Rectal smooth muscle tissue (tissue), 1 donor: ENCODE data around the gene BSPRY.
"Not testable (repeated sequence)": the region's sequence is repeated elsewhere in the genome, so short reads cannot be mapped to it uniquely, and the experiment has no call there.

Experiments
- H3K27ac ChIP-seq: one replicate; pipeline ENCODE4 v1.7.0; 2013; ENCODE audit warnings: low read depth, low read length, inconsistent platforms
- H3K27me3 ChIP-seq: one replicate; pipeline ENCODE4 v1.7.0; 2013; ENCODE audit warnings: low read length; ENCODE audit not compliant: control insufficient read depth, insufficient read depth
- H3K36me3 ChIP-seq: one replicate; pipeline ENCODE4 v1.7.0; 2013; ENCODE audit warnings: low read length; ENCODE audit not compliant: control insufficient read depth, insufficient read depth
- H3K4me1 ChIP-seq: one replicate; pipeline ENCODE4 v1.7.0; 2013; ENCODE audit warnings: low read length; ENCODE audit not compliant: control insufficient read depth, insufficient read depth
- H3K4me3 ChIP-seq: one replicate; pipeline ENCODE4 v1.7.0; 2013; ENCODE audit warnings: low read length
- H3K9ac ChIP-seq: one replicate; pipeline ENCODE4 v1.7.0; 2013; ENCODE audit warnings: low read length

Gene BSPRY

DNA sequence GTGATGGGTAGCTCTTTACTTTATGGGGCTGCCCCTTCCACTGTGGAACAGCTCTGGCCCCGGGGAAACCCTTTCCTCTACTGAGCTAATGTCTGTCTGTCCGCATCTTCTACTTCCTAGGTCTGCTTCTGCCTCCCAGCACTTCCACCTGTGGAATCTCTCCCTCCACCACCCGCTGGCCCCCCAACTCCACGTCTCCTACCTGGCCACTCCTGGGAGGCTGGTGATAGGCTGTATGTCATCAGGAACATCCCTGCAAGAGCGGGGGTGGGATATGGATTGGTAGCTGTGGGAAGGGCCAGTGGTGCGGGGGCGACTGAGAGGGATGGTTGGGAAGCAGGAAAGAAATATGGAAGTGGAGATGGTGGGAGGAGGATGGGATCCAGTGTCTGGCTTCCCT lies 42.6 kb downstream of the BSPRY start:
- H3K9ac ChIP-seq, result no peak overlapping the region
- no peaks in the 10 kb centered on the region for H3K27me3 ChIP-seq
- H3K4me3 ChIP-seq, result no peak overlapping the region
- H3K4me1 ChIP-seq, result no peaks in the 10 kb centered on the region
- H3K27ac ChIP-seq, result no peak overlapping the region
- H3K36me3 ChIP-seq, result peaks cover 39% of the 10 kb centered on the region

DNA sequence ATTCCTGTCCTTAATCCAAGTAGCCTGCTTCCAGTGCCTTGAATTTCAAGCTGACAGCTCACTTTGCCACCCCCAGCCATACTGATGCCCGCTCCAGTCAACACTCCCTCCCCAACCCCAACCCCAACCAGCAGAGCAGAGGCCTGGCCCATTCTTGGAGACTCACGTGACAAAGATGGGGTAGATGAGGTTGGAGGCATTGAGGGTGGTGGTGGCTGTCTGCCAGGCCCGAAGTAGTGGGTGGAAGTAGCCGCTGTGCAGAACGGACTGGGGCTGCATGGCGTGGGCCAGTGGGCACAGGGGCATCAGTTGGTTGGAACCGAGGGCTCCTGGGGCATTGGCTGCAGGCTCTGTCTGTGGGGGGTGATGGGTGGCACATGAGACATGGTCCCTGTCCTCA lies 43.9 kb downstream of the BSPRY start:
- Histone ChIP-seq H3K27me3 (no peaks in the 10 kb centered on the region), H3K36me3 (peaks cover 36% of the 10 kb centered on the region), H3K9ac (no peak overlapping the region), H3K4me1 (no peaks in the 10 kb centered on the region), H3K4me3 (no peak overlapping the region), H3K27ac (no peak overlapping the region)

DNA sequence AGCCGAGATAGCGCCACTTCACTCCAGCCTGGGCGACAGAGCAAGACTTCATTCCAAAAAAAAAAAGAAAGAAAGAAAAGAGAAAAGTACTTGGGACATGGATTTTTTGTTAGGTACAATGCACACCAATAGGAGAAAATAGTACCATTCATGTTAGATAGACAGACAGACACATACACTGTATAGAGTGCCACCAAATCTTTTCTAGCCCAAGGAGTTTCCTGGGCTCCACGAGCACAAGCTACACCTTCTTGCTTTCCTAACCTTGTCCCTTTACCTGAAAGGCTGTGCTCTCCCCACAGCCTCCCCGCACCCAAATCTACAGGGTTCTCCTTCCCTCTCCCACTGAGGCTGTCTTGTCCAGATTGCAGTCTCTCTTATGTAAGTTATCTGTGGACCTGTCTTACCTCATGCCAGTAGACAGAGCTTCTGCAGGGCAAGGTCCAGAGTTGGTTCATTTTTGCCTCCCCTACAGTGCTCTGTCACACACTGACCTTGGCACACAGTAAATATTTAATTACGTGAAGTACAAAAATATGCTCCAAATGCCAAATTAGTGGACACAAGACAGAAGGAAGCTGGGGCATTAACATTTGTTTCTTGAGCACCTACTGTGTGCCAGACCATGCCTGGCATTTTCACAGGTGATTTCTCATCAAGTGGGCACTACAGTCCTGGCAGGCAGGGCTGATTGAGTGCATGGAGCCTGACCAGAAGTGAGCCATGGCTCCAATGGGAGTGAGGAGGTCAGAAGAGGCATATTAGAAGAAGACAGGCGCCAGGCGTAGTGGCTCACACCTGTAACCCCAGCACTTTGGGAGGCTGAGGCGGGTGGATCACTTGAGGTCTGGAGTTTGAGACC lies 45.9 kb downstream of the BSPRY start:
- Histone ChIP-seq H3K4me1 (peaks cover 3% of the 10 kb centered on the region), H3K27ac (no peak overlapping the region), H3K36me3 (peaks cover 23% of the 10 kb centered on the region)

DNA sequence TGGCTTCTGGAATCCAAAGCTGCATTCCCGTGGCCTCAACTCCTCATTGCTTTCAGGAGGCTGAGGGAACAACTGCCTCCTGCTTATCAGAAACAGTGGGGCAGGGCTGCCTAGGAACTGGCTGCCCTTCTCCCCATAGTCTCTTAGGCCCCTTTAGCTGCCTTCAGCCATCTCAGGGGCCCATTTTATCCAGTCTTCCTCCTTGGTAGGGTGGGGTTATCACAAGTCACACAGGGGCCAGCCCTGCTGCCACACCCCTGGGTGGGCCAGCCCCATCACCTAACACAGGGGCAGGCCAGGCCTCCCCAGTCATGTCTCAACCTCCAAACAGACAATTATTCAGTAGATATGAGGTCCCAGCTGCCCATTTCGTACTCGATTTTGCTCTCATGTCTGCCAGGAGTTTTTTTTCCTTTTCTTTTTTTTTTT lies 47.9 kb downstream of the BSPRY start:
- Histone ChIP-seq H3K27me3 (no peaks in the 10 kb centered on the region), H3K36me3 (peaks cover 5% of the 10 kb centered on the region), H3K27ac (no peak overlapping the region), H3K4me1 (peaks cover 5% of the 10 kb centered on the region), H3K9ac (no peak overlapping the region), H3K4me3 (no peak overlapping the region)

More for the DNA sequence above, 45.9 kb downstream of the BSPRY start:
- Histone ChIP-seq H3K4me3 (no peak overlapping the region), H3K9ac (no peak overlapping the region), H3K27me3 (no peaks in the 10 kb centered on the region)

DNA sequence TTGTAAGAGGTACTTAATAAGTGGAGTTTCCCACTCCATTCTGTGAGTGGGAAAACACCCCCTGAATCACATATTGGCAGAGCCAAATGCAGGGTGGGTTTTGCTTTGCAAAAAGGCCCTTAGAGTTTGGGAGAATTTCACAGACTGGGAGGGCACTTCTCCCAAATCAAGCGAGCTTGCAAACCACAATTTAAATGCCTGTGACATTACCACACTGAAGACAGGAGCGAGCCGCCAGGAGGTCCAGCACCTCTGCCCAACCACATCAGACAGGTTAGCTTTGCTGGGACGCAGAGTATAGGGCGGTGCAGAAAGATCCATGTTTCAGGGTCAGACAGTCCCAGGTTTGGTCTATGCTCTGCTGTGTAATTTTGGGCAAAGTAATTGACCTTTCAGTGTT lies 49.5 kb downstream of the BSPRY start:
- Histone ChIP-seq H3K36me3 (no peaks in the 10 kb centered on the region), H3K9ac (no peak overlapping the region), H3K4me1 (peaks cover 5% of the 10 kb centered on the region), H3K27me3 (no peaks in the 10 kb centered on the region), H3K4me3 (no peak overlapping the region), H3K27ac (no peak overlapping the region)

DNA sequence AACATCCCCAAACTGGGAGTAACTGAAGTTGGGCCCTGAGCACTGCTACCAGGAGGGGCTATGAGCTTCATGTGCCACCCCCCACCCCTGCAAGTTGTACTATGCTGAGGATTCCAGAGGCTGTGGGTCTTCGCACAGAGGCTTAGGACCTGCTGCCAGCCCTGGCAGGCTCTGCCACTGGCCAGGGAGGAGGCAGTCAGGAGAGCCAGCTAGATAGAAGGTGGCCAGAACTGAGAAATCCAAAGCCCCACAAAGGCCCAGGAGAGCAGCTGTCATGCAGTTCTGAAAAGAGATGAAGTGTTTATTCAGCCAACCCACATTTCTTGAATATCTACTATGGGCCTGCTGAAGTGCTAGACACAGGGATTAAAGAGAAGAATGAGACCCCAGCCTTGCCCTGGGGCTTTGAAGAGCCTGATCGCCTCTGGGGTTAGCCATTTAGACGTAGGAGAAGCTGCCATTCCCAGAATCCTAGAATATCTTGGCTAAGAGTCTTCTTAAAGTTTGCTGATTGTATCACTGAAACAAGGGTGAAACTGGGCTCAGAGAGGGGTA lies 50.4 kb downstream of the BSPRY start:
- Histone ChIP-seq H3K4me1 (peaks cover 5% of the 10 kb centered on the region), H3K4me3 (peak overlapping the region; percentile 92), H3K27me3 (no peaks in the 10 kb centered on the region), H3K36me3 (no peaks in the 10 kb centered on the region), H3K27ac (no peak overlapping the region), H3K9ac (no peak overlapping the region)

DNA sequence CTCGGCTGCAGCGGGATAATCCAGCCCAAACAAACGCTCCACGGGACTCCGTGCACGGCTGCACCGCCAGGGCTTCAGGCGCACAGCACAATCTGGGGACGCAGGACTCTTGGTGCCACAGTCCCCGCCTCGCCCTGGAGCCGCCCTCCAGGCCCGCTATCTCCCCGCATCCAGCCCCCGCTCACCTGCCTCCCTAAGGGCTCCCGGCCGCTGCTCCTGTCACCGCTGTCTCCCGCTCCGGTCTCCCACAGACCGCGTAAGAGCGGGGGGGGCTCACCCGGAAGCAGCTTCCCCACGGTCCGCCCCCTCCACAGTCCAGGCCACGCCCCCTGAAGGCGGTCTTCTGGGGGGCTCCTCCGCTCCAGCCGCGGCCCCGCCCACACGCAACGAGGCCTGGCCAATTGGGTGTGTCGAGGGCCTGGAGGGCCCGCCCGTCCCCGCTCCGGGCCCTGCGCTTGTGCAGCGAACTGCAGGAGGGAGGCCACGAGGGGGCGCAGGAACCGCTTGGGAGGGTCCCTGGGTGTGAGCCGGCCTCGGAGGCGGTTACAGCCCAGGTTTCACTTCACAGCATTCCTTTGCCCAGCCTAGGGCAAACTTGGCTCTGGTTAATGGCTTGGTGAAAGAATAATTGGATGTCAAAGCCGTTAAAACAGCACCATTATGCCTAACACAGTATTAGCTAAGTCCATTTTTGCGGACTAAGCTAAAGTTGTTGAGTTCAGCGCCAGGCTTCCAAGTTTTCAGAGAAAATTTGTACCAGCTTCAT lies 51.9 kb downstream of the BSPRY start, which contains the start of gene ALAD:
ALAD (minus strand) TSS at position 258 of the 766 bp plus-strand sequence. CDS start 7,725 bp downstream, outside the sequence.
- H3K4me1 ChIP-seq, result peaks cover 5% of the 10 kb centered on the region
- no peaks in the 10 kb centered on the region for H3K36me3 ChIP-seq
- H3K4me3 ChIP-seq, result peak within 1 kb of the TSS; percentile 92
- no peak within 1 kb of the TSS for H3K9ac ChIP-seq
- H3K27ac ChIP-seq, result peak within 1 kb of the TSS; percentile 78
- H3K27me3 ChIP-seq, result no peaks in the 10 kb centered on the region

DNA sequence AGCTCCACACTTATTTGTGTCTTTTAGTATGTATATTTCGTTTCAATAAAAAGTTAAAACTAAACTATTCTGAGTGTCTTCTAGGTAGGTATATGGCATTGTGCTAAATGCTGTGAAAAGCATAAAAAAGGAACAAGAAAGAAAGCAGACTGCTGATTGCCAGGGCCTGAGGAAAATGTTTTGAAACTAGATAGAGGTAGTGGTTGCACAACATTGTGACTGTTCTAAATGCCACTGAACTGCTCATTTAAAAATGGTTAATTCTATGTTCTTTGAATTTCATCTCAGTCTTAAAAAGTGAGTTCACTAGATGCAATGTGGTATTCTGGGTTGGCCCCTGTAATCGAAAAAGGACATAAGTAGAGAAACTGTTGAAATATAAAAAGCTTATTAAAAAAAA lies 54.3 kb downstream of the BSPRY start:
- no peak overlapping the region for H3K9ac ChIP-seq
- peaks cover 5% of the 10 kb centered on the region for H3K4me1 ChIP-seq
- no peaks in the 10 kb centered on the region for H3K27me3 ChIP-seq
- peaks cover 5% of the 10 kb centered on the region for H3K36me3 ChIP-seq
- no peak overlapping the region for H3K4me3 ChIP-seq
- no peak overlapping the region for H3K27ac ChIP-seq

DNA sequence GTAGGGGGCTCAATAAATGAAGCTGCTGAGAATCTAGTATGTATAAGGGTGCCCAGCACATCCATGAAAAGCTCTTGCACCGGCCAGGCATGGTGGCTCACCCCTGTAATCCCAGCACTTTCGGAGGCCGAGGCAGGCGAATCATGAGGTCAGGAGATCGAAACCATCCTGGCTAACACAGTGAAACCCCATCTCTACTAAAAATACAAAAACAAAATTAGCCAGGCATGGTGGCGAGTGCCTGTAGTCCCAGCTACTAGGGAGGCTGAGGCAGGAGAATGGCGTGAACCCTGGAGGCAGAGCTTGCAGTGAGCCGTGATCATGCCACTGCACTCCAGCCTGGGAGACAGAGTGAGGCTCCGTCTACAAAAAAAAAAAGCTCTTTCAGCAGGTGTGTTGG lies 57.0 kb downstream of the BSPRY start:
- not testable (repeated sequence) for H3K4me3 ChIP-seq, H3K4me1 ChIP-seq, H3K27me3 ChIP-seq, H3K36me3 ChIP-seq, H3K9ac ChIP-seq, H3K27ac ChIP-seq

DNA sequence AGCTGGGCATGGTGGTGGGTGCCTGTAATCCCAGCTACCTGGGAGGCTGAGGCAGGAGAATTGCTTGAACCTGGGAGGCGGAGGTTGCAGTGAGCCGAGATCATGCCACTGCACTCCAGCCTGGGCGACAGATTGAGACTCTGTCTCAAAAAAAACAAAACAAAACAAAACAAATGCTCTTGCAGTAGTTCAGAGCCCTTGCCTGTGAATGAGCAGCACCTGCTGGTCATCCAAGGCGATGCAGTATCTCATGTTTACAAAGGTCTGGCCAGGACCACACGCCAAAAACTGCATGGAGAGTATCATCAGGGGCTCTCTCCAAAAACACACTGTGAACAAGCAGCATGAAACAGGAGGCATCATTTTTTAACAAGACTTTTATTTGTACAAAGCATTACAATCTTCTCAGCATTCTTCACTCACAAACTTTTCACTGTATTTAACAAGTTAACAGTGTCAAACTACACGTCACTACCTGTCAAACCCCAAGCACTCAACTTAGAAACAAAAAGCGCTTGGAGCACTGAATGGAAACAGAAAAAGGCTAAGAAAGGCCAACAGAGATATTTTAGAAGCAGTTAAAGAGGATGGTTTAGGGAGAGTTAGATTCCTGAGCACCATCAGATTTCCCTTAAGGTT lies 57.7 kb downstream of the BSPRY start:
- H3K27me3 ChIP-seq, H3K9ac ChIP-seq, H3K4me1 ChIP-seq, H3K27ac ChIP-seq, H3K36me3 ChIP-seq, H3K4me3 ChIP-seq: not testable (repeated sequence)

DNA sequence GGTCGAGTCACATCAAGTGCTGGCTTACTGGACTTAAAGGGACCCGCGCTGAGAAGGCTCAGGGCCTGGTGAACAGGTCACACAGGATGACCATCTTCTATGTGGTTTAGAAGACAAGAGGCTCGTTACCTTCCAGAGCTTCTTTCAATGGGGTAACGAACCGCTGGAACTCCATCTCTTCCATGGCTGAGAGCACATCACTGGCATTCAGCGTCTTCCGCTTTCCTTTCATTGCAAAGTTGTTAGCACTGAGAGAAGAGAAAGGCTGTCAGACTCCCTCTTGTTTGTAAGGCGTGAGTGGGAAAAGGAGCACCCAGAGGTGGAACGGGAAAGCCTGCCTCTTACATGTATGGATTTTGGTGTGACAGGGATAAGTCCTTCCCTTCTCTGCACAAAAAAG lies 60.1 kb downstream of the BSPRY start:
- Histone ChIP-seq H3K27me3 (no peaks in the 10 kb centered on the region), H3K4me3 (peak overlapping the region; percentile 93), H3K36me3 (peaks cover 6% of the 10 kb centered on the region), H3K27ac (peak overlapping the region; percentile 99), H3K4me1 (peaks cover 5% of the 10 kb centered on the region), H3K9ac (peak overlapping the region; percentile 78)

DNA sequence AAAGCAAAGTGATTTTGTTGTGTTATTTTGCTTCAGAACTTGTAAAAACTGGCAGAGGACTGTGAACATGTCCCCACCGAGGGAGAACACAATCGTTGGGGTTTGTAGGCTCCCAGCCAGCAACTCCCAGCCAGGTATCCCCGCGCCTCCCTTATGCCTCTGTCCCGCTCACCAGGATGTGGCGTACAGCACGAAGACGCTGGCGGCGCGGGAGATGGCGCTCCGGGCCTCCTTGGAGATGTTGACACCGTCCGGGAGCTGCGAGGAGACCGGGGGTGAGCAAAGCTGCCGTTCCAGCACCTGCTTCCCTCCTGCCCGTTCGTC lies 60.5 kb downstream of the BSPRY start:
- H3K9ac ChIP-seq, result peak overlapping the region; percentile 78
- H3K4me1 ChIP-seq, result peaks cover 5% of the 10 kb centered on the region
- peak overlapping the region; percentile 99 for H3K27ac ChIP-seq
- peak overlapping the region; percentile 93 for H3K4me3 ChIP-seq
- H3K27me3 ChIP-seq, result no peaks in the 10 kb centered on the region
- H3K36me3 ChIP-seq, result peaks cover 6% of the 10 kb centered on the region
